OCI-LY1 (cell line): ENCODE data around the gene NEK1.

Experiments used
- EZH2 ChIP-seq: fragments of 200-600 bp; sonication (generic), shearing (Covaris generic); IDR thresholded peaks from 2 replicates; pipeline ENCODE4 v1.8.0; 2017; ENCODE audit warnings: borderline replicate concordance, mixed run types, mild to moderate bottlenecking, antibody characterized with exemption, low read length, moderate library complexity, mixed read lengths
- TF ChIP-seq, protein P1 (sequence below): fragments of 200-600 bp; sonication (generic), shearing (Covaris generic); IDR thresholded peaks from 2 replicates; pipeline ENCODE4 v1.5.1; 2017; ENCODE audit warnings: mild to moderate bottlenecking, antibody characterized with exemption, low read length, moderate library complexity, mixed read lengths

DNA sequence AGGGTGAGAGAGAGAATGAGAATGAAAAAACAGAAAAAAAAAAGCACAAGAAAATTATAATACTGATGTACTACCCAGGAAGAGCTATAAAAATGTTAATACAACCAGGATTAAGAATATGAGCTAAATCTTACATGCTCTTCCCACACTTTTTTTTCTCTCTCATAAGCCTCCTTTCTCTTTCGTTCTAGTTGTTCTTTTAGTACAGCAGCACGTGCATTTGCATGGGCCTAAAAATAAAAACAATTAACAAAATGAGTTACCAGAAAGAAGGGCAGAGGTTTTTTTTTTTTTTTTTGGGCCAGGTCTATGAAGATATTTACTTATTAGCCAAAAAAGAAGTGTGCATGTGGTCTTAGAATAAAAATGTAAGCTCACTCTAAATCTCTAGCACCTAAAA, 105.5 kb downstream of the NEK1 start:
- TF ChIP-seq, protein P1, sequence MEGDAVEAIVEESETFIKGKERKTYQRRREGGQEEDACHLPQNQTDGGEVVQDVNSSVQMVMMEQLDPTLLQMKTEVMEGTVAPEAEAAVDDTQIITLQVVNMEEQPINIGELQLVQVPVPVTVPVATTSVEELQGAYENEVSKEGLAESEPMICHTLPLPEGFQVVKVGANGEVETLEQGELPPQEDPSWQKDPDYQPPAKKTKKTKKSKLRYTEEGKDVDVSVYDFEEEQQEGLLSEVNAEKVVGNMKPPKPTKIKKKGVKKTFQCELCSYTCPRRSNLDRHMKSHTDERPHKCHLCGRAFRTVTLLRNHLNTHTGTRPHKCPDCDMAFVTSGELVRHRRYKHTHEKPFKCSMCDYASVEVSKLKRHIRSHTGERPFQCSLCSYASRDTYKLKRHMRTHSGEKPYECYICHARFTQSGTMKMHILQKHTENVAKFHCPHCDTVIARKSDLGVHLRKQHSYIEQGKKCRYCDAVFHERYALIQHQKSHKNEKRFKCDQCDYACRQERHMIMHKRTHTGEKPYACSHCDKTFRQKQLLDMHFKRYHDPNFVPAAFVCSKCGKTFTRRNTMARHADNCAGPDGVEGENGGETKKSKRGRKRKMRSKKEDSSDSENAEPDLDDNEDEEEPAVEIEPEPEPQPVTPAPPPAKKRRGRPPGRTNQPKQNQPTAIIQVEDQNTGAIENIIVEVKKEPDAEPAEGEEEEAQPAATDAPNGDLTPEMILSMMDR: no peak
- no peak for TF ChIP-seq EZH2
